GM12801 (cell line): ENCODE results near the gene BCAR1.

Experiments
- CTCF ChIP-seq: IDR thresholded peaks from one replicate; pipeline ENCODE4 v1.5.1; 2011; ENCODE audit warnings: control low read depth; ENCODE audit not compliant: insufficient read length; ENCODE audit errors: extremely low read depth

The BCAR1 gene

GRCh38 chr16:75238853-75239541, 12.4 kb downstream of the BCAR1 start:
- TF ChIP-seq CTCF, result no peak

GRCh38 chr16:75238132-75238852, 13.1 kb downstream of the BCAR1 start:
- TF ChIP-seq CTCF, result no peak

DNA sequence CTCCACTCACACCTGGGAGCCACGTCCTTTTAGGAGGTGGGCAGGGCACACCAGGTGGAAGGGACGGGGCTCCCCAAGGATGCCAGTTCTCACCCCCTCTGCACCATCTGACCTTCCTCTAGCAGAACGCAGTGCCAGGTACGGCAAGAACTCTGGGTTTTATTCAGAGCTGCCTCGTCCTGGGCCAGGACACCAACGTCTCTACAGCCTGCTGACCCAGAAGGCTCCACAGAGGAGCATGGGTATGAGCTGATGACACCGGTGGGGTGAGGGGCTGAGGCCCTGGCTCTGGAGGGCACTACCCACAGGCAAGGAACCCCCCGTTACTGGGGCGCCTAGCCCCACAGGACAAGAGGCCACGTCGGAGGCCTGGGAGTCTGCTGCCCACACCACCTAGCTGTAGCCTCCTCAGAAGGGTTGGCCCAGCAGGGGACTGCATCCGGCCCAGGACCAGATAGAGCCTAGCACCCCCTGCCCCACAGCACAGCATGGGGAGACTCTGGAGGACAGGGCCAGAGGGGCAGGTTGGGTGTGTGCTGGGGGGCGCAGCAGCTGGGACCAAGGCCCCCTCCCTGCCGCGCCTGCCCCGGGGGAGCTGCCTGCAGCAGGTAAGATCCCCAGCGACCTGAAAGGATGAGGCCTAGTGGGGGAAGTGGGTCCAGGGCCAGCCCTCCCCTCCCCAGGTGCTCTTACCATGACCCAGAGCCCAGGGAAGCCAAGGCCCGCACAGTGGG, 13.9 kb downstream of the BCAR1 start:
- TF ChIP-seq CTCF, result no peak

DNA sequence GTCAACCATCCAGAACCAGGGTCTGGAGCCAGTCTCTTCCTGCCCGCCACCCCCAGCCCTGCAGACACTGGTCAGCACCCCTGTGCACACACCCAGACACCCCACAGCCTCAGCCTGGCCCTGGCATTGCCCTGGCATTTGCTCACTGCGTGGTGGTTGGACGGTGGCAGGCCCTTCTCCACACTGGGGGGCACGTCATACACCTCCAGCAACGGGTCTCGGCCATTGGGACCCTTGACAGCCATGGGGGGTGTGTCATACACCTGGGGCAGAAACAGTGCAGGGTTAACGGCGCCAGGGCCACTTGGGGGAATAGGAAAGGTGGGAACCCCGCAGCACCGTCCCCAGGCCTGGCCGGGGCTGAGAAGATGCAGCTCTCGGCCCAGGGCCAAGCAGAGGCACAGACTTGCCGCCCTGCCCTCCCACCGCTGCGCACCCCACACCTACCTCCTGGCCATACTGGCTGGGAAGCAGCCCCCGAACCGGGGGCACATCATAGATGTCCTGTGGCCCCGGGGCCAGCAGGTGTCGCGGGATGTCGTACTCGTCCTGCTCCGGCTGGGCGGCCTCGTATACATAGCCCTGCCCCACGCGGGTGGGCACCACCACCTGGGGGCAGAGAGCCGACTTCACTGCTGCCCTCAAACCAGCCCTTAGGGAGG, 14.6 kb downstream of the BCAR1 start:
- TF ChIP-seq CTCF, result no peak

DNA sequence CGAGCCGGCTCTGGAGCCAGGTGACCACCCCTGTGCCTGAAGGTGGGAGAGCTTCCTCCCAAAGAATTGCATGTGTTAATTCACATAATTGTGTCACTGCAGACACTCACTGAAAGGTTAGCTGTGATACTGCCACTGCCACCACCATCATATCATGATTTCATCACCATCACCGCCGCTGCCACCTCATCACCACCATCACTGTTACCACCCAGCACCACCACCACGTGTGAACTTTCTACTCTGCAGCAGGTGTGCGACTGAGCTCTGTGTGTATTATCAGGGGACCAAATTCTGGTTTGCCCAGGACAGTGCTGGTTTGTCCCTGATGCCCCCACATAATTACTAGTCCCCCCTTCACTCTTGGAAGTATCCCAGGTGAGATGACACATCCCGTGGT, 15.2 kb downstream of the BCAR1 start:
- no peak for TF ChIP-seq CTCF

GRCh38 chr16:75235721-75236193, 15.7 kb downstream of the BCAR1 start:
- no peak for TF ChIP-seq CTCF
